GM13977 (cell line): ENCODE data around the gene TBC1D28.
"Not testable (repeated sequence)": the region's sequence is repeated elsewhere in the genome, so short reads cannot be mapped to it uniquely, and the experiment has no call there.

Experiments used
- DNase-seq: peaks from one replicate; pipeline ENCODE4 v3.0.0; 2012; ENCODE audit warnings: low spot score
- CTCF ChIP-seq: IDR thresholded peaks from 2 replicates; pipeline ENCODE4 v1.5.1; 2012; ENCODE audit warnings: mild to moderate bottlenecking, control low read depth; ENCODE audit not compliant: insufficient read depth; ENCODE audit errors: extremely low read depth, missing control alignments
- in situ Hi-C: fragments of 300-500 bp; cut with MboI; formaldehyde crosslinking; loops from one replicate; pipeline ENCODE4 v1.12.0; 2022; ENCODE audit warnings: low sequenced_read_pairs, low pct_unique_long_range_greater_than_20kb, mixed read lengths, inconsistent platforms; ENCODE audit not compliant: unreplicated experiment

The TBC1D28 gene

GRCh38 chr17:18626152-18626870 lies 17.9 kb downstream of the TBC1D28 start:
- DNase-seq, result peak; percentile 4
- no peak for TF ChIP-seq CTCF
- in situ Hi-C loops, result no loop called here

- peak; percentile 69 for DNase-seq
- peak; percentile 99 for TF ChIP-seq CTCF
- in situ Hi-C loops, result not testable (repeated sequence)
Observed at GRCh38 chr17:18625509-18626104, 18.6 kb downstream of the TBC1D28 start.

- DNase-seq, result peak; percentile 1
- in situ Hi-C loops, result not testable (repeated sequence)
Observed at GRCh38 chr17:18624862-18625501, 19.2 kb downstream of the TBC1D28 start.

- DNase-seq, in situ Hi-C loops: not testable (repeated sequence)
Observed at GRCh38 chr17:18617613-18618012, 26.6 kb downstream of the TBC1D28 start.

GRCh38 chr17:18613016-18613415 lies 31.2 kb downstream of the TBC1D28 start:
- in situ Hi-C loops, DNase-seq: not testable (repeated sequence)

GRCh38 chr17:18593138-18593537 lies 51.1 kb downstream of the TBC1D28 start:
- DNase-seq, in situ Hi-C loops: not testable (repeated sequence)
